DLD1 (cell line): ENCODE data around the gene ABCG1.

Experiments
- in situ Hi-C: cut with HindIII; loops from 2 replicates; pipeline ENCODE4 v1.10.0; 2017; ENCODE audit warnings: low sequenced_read_pairs

The ABCG1 gene

DNA sequence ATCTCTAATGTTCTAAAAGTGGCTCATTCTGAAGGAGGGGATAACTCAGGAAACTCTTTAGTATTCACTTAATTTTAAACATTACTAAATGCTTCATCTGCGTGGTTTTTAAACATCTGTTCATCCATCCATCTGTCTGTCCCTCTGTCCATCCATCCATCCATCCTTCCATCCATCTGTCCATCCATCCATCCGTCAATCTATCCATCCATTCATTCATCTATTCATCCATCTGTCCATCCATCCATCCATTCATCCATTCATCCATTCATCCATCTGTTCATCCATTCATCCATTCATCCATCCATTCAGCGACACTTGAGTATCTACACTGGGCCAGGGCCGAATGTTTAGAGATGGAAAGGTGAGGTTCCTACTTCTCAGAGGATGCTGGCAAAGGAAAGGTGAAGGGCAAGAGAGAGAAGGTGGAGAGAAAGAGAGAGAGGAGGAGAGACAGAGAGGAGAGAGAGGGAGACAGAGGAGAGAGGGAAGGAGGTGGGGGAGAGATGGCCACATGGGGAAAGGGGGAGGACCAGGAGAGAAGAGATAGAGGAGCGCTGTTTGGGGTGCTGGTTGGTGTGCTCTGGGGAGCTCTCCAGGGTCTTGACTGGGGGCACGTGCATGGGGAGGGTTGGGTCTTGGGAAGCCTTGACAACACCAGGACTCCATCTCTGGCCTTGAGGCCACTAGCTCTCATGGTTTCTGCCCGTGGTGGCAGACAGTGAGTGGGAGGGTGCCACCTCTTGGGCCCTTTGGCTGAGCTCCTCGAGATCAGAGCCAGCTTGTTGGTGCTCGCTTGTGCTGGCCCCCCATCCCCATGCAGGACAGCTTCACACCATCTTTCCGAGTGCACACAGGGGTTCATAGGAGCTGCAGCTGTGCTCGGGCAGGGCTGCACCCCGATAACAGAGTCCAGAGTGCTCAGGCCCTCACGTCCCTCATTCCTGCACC lies 45.6 kb downstream of the ABCG1 start:
- in situ Hi-C loops, result no loop called here

DNA sequence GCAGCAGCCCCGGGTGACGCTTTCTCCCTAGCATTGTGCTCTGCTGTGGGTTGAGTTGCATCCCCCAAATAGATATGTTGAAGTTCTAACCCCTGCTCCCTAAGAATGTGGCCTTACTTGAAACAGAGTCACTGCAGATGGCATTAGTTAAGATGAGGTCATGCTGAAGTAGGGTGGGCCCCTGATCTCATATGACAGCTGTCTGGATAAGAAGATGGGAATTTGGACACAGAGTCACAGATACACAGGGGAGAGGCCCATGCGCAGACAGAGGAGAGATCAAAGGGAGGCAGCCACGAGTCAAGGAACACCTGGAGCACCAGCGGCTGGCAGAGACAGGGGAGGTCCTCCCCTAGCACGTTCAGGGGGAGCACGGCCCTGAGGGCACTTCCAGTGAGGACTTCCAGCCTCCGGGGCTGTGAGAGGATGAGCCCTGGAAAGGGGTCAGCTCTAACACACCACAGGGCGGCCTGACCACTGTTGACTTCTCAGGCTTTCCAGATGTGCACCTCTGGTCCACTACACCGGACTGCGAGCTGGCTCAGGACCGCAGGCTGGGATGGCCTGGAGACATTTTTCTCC lies 46.4 kb downstream of the ABCG1 start:
- in situ Hi-C loops, result no loop called here

DNA sequence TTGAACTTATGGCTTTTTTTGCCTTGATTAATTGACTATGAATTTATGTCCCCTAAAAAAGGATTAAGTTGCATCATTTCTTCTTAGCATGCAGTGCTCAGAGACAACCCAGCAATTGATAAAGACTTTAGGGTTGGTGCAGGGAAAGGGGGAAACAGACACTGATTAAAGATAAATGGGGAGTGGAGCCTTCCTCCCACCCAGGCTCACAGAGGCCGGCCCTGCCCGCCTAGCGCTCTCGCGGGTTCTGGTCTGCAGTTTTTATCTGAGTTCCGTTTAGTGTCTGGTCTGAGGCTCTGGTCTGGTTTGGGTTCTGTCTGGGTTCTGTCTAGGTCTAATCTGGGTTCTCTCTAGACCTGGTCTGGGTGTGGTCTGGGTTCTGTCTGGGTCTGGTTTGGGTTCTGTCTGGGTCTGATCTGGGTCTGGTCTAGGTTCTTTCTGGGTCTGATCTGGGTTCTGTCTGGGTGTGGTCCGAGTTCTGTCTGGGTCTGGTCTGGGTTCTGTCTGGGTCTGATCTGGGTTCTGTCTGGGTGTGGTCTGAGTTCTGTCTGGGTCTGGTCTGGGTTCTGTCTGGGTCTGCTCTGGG lies 48.1 kb downstream of the ABCG1 start:
- in situ Hi-C loops, result no loop called here

DNA sequence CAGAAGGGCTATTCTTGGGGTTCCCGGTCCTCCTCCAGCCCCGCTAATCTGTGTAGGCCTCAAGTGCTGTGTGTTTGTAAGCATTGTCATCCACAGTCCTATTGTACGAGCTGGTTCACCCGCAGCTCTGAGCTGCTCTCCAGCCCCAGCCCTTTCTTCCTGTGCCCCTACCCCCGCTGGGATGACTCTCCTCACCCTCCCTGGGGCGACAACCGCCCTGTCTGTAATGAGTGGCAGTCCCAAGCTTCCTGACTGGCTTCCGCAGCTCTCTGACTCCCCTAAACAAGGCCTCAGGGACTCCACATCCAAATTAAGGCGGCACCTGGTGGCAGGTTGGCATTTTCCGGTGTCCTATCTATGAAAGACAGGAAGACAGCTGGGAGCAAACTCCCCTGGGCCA lies 50.4 kb downstream of the ABCG1 start:
- in situ Hi-C loops, result no loop called here

DNA sequence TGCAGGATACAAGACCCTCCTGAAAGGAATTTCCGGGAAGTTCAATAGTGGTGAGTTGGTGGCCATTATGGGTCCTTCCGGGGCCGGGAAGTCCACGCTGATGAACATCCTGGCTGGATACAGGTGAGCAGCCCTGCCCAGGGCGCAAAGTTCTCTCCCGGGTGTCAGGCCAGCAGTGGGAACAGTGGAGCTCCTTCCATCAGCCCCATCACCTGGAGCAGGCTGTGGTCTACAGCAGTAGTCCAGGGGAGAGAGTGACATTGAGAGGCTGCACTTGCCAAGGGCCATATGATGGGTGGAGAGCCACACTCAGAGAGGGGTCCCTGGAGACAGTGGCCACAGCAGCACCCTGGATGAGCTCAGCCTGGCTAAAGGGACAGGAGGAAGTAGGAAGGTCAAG lies 52.1 kb downstream of the ABCG1 start:
- in situ Hi-C loops, result no loop called here

DNA sequence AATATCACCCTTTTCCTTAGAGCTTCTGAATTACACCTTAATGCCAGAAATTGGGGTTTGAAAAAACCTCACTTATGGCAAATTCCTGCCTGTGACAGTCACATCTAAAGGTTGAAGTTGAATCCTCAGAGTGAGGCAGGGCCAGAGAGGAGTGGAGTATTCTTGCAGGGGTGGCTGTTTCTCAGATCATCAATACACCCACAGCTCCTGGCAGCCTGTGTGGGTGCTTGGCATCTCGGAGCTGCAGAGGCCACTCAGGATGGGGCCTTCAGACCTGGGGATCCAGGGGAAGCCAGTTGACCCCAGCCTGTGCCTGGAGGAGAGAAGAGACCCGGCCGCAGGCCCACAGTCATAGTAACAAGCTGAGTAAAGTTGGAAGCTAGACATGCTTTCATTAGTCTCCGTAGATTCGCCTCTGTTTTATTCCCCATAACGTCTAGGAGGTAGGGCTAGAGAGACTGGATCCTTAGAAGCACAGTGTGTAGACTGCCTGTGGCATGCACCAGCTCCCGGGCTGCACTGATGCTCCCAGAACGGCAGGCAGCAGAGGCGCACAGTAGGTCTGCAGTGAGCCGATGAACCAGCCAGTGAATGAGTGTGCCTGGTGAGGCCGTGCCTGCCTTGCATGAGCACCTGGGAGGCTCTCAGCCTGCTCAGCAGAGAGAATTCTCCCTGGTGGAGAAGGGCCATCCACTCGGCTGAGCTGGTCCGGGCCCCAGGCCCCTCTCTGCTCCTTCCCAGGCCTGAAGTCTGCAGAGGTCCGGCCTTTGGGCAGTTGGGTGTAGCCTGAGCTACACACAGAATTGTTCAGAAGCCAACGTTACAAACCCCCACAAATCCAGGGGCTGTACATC lies 53.4 kb downstream of the ABCG1 start:
- in situ Hi-C loops, result no loop called here

DNA sequence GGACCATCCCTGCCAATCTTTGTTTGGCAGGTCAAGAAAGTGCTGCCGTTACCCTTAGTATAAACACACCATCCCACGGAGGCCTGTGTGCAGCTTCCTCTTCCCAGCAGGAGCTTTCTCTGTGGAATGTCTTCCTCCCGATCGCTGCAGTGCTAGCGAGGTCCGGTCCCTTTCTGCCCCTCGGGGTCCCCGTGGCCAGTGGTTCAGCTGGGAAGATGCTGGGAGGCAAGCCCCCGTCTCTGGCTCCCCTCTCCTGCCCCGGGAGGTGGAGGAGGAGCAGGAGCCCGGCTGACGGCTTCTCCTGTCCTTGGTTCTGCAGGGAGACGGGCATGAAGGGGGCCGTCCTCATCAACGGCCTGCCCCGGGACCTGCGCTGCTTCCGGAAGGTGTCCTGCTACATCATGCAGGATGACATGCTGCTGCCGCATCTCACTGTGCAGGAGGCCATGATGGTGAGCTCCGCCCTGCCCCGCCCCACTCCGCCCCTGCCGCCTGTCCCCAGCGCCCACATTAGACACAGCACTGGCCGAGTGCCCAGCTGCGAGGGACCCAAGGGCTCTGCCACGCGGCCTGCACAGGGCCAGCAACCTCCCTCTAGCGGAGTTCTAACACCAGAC lies 54.2 kb downstream of the ABCG1 start:
- in situ Hi-C loops, result no loop called here

DNA sequence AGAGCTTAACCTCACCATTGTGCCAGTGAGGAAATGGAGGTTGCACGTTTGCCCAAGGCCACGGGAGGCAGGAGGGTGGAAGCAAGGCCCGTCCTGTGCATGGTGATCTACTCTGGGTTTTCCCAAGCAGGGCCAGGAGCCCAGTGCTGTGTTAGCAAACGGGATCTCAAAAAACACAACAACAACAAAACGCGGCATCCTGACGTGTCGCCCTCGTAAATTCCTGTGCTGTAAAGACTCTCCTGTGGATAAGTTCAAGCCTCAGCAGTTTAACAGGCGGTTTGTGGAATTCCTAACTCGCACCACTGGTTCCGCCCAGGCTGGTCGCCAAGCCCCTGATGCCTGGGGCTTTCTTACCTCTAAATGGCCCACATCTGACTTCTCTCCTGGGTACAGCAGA lies 57.1 kb downstream of the ABCG1 start:
- in situ Hi-C loops, result no loop called here

DNA sequence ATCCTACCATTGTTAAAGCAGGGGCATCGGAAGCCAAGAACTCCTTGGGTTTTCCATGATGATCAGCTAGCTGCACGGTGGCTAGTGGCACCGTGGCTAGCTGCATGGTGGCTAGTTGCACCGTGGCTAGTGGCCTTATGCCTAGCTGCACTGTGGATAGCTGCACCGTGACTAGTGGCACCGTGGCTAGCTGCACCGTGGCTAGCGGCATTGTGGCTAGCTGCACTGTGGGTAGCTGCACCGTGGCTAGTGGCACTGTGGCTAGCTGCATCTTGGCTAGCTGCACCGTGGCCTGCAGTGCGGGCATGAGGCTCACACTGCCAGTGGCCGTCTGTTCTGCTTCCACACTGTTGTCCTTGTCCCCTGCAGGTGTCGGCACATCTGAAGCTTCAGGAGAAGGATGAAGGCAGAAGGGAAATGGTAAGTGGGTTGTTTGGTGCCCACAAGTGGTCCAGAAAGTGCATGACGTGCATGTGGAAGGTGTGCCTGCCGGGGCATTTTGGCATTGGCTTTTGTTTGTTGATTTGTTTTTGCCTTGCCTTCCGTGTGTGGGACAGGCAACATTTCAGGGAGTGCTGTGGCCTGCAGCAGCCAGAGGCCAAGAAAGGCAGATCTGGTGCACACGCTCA lies 57.7 kb downstream of the ABCG1 start:
- in situ Hi-C loops, result no loop called here

DNA sequence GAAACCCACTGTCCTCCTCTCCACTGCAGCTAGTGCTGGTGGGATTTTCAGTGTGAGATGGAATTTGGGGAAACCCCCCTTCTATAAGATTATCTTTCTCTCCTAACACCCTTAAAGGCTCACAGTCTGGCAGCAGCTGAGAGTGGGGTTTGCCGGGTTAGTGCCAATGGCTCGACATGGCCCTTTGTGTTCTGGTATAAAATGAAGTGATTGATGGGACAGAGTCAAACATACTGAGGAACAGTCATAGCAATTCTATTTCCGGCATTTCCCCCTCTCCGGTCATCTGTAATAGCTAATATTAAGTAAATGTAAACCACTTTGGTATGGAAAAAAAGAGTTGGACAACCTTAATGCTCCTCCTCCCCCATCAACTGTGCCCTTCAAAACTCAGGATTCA lies 58.7 kb downstream of the ABCG1 start:
- in situ Hi-C loops, result no loop called here

DNA sequence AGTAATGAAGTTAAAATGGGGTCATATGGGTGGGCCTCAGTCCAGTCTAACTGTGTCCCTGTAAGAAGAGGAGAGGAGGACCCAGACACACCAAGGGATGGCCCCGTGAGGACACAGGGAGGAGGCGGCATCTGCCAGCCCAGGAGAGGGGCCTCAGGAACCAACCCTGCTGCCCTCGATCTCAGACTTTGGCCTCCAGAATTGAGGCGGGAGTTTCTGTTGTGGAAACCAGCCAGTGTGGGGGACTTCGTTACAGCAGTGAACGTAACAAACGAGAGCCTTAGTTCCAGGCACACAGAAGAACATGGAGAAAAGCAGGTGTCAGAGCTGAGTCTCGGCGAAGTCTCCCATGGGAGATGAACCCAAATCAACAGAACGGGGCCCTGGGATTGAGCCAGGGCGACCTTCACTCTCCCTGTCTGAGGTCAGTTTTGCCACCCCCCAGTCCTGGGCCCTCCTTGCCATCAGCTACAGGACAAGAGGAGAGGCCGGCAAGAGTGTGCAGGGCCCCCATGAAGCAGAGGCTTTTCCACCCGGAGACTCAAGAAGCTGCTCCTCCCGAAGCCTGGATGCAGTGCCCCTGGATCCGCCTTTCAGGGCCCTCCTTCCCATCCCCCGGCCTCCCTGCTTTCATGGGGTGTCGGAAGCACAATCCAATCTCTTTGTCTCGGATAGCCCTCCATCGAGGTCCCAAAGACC lies 59.7 kb downstream of the ABCG1 start:
- in situ Hi-C loops, result no loop called here

DNA sequence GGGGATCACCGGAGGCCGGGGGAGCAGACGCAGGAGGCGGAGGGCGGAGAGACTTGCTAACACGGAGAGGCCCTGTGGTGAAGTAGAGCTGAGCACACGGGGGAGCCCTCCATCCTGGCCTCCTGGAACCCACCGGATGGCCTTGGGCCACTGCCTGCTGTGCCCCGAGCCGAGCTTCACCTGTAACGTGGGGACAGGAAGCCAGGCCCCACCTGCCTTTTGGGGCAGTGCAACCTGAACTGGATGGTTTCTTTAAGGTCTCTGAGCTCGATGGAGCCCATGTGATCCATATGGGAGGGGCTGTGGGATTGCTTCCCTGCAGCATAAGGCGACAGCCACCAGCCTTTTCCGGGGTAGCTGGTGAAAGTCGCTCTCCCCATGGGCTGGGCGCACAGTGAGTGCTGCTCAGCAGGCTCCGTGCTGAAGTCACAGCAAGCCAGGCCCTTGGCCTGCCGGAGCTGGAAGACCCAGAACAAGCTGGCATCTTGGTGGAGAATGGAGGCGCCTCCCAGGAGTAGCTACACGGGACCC lies 60.5 kb downstream of the ABCG1 start:
- in situ Hi-C loops, result no loop called here

DNA sequence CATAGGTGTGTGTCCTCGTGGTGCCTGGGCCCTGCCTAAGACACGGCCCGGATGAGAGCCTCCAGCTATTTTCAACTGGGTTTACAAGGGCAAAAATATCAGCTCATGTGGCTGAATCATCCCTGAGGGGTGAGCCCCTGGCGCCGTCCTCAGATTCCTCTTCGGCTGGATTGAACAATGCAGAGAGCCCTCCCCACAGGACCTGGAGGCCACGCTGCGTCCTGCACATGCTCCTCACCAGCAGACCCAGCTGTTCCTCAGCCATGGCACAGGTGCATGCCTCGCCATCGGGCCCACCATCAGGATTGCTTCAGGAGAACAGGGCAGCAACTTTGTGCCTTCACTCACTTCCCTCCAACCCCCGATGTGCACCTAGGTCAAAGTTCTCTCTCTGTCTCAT lies 60.9 kb downstream of the ABCG1 start:
- in situ Hi-C loops, result no loop called here

DNA sequence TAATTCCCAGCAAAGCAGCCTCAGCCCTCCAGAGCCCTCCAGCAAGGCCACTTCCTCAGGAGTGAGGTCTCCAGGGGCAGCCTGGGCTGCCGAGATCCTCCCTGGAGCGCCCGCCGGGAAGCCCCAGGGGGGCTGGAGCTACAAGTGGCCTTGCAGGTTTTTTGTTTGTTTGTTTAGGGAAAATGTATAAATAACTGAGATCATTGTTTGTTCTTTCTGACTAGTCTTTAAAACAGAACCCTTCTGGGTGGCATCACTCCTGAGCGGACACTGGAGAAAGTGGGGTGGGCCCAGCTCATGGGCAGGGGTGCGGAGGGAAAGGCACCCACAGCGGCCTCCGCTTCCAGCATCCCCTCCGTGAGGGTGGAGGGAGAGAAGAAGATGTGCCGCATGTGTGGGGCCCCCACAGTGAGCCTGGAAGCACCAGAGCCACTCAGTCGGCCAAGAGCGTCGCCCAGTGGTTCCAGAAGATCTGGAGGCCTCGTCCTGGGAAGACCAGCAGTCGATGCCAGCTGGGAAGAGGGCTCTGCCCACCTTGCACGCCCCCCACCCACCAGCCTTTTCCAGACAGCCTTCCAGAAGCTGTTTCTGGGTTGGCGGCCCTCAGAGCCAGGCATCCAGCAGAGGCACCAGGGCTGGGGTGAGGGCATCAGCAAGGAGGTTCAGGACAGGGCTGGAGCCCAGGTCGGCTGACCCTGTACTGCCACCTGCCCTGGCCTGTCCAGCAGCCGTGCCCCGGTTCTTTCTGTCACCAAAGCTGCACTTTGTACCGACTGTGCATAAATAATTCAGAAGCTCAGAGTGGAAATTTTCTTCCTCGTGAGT lies 61.6 kb downstream of the ABCG1 start:
- in situ Hi-C loops, result no loop called here

DNA sequence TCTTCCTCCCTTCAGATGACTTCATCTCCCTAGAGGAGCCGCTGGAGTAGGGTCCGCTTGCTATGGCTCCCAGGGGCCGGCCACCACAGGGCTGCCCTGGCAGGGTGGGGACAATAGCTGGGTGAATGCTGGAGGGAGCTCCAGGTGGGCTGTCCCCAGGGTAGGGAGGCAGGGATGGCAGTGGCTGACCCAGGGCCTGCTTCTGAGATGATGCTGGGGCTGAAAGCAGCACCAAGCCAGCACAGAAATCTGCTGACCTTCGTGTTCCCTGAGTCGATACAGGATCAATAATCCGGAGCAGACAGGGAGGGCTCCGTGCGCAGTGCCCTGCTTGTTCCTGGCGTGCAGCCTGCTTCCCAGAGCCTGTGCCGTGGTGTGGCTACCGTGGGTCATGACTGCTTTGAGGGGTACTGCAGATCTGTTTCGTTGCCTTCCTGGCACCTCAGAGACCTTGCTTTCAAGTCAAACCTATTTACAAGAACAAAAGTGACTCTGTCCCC lies 62.3 kb downstream of the ABCG1 start:
- in situ Hi-C loops, result no loop called here

DNA sequence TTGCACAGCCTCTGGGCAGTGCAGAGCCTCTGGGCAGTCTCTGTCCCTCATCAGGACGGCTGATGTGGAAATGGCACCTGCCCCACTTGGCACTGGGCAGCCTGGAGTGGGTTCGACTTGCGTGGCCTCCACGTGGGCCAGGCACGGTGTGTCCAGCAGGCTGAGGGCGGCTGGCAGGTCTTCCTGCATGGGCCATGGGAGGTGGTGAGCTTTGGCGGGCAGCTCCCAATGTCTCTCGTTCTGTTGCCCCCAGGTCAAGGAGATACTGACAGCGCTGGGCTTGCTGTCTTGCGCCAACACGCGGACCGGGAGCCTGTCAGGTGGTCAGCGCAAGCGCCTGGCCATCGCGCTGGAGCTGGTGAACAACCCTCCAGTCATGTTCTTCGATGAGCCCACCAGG lies 63.1 kb downstream of the ABCG1 start:
- in situ Hi-C loops, result no loop called here

DNA sequence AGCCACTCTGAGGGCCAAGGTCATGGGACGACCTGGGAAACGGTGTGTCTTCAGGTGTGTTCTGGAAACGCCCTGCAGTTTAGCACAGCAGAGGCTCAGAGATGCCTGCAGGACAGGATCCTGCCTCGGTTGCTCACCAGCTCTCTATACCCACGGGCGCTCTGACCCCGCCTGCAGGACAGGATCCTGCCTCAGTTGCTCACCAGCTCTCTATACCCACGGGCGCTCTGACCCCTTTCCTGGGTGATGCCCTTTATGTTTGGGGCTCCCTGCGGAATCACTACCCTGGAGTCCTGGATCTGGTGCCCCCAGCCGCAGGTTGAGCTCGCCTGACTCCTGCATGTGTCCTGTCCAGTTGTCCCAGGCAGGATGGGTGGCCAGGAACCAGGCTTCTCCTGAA lies 63.8 kb downstream of the ABCG1 start:
- in situ Hi-C loops, result no loop called here

DNA sequence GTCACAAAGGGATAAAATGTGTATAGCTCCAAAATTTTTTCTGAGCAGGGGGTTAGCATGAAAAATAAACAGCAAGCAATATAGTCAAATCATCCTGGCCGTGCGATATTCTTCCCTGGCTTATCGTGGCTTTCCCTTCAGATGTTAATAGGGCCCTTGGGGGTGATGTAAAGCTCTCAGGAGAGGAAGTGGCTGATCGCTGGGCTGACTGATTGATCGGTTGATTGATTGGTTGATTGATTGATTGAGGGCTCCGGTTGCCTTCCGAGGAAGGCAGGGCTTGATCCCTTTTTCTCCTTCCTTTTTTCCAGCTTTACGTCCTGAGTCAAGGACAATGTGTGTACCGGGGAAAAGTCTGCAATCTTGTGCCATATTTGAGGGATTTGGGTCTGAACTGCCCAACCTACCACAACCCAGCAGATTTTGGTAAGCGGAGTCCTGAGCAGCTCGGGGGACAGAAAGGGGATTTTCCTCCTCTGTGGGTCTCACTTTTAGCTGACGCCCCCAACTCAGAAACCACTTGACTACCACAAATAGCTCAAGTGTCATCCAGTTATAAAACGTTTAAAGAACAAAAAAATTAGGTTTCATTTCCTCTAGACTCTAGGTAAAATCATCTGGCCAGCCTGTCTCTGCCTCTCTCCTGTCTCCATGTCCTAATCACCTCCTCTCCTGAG lies 66.8 kb downstream of the ABCG1 start:
- in situ Hi-C loops, result no loop called here
